GM21576 (cell line): ENCODE measurements around the gene OR3A2.
"Not testable (repeated sequence)": the region's sequence is repeated elsewhere in the genome, so short reads cannot be mapped to it uniquely, and the experiment has no call there.

Experiments
- ATAC-seq: cut with Tn5 transposase; IDR thresholded peaks from one replicate; pipeline ENCODE4 v1.9.1; 2021; ENCODE audit warnings: mild to moderate bottlenecking, moderate library complexity; ENCODE audit not compliant: unreplicated experiment

Gene OR3A2

DNA sequence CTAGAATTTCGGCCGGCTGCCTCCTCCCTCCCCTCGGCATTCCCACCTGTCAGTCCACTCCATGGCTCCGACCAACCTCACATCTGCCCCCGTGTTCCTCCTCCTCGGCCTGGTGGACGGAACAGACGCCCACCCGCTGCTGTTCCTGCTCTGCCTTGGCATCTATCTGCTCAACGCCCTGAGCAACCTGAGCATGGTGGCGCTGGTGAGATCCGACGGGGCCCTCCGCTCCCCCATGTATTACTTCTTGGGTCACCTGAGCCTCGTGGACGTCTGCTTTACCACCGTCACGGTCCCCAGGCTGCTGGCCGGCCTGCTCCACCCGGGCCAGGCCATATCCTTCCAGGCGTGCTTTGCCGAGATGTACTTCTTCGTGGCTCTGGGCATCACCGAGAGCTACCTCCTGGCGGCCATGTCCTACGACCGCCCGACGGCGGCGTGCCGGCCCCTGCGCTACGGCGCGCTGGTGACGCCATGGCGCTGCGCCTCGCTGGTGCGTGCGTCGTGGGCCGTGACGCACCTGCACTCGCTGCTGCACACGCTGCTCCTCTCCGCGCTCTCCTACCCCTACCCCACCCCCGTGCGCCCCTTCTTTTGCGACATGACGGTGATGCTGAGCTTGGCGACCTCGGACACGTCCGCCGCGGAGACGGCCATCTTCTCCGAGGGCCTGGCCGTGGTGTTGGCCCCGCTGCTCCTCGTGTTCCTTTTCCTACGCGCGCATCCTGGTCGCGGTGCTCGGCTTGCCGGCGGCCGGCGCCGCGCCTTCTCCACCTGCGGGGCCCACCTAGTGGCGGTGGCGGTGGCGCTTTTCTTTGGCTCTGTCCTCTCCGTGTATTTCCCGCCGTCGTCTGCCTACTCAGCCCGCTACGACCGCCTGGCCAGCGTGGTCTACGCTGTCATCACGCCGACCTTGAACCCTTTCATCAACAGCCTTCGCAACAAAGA lies at the start of gene OR3A2:
Gene OR3A2 (minus strand): TSS at position 440 of the 948 bp plus-strand sequence.
- no peak for ATAC-seq

GRCh38 chr17:3433741-3434140 lies 47.6 kb upstream of the OR3A2 start, which contains the start of gene OR1E2:
OR1E2 (minus strand) TSS chr17:3433841; CDS start chr17:3433841, 0 bp downstream.
- ATAC-seq = no peak

DNA sequence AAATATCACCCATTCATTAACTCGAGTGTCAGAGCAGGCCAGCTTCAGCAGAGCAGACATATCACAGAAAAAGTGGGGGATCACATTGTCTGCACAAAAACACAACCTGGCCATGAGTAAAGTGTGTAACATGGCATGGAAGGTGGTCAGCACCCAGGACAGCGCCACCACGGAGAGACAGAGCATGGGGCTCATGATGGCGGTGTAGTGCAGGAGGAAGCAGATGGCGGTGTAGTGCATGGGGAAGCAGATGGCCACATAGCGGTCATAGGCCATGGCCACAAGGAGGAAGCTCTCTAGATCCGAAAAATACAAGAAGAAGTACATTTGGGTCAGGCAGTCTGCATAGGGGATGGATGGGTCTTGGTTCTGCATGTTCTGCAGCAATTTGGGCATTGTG lies 47.1 kb upstream of the OR3A2 start:
- not testable (repeated sequence) for ATAC-seq

DNA sequence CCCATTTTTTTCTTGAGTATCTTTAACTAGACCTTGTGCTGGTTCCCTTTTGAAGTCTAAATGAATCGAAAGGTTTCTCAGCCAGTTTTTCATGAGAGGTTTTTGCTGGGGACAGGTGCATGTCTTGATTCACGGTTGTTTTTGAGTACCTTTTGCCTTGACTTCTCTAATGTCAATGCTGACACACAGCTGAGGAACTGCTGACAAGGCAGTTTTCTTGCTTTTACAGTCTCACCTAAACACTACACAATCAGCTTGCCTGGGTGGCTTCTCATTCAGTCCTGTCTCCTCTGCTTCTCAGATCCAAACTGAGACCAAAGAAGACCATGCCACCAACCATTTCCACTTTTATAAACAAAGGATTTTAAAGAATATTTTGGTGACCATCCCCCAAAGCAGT lies 32.1 kb upstream of the OR3A2 start:
- no peak for ATAC-seq

GRCh38 chr17:3415610-3416009 lies 29.5 kb upstream of the OR3A2 start:
- no peak for ATAC-seq

DNA sequence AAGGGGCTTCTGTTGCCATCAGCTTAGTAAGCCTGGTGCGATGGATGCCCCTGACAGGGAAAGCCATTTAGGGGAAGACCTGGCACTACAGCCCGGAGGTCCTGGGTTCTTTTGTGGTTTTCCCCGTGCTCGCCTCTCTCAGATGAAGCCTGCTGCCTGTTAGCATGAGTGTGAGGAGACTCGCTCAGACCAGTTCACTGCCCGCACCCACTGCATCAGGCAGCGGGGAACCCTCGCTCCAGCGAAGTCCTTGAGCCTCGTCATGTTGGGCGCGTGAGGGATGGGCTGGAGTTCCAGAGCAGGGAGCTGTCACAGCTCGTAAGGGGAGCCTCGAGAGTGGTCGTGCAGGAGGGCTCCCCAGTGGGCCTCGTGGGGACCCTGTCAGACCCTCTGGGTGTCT lies 26.1 kb upstream of the OR3A2 start:
- ATAC-seq = not testable (repeated sequence)

GRCh38 chr17:3411070-3411469 lies 25.0 kb upstream of the OR3A2 start, which contains the start of gene OR3A3:
OR3A3 (plus strand) TSS chr17:3411370.
- ATAC-seq = no peak

GRCh38 chr17:3403856-3404255 lies 17.7 kb upstream of the OR3A2 start:
- ATAC-seq = not testable (repeated sequence)

DNA sequence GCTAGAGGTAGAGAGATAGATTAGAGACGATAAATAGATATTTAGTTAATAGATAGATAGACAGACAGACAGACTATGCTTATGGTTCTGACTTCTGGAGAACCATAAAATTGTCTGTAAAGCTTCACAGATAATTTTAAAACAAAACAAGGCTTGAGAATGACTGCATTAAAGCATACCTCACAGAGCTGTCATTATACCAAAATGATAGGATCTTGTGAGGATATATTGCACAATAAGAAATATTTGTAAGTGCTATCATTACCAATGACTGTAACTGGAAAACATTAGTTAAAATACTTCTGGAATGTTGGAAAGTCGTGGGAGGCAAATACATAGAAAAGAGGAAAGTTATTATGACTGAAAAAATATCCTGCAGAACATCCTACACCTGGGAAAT lies 15.7 kb upstream of the OR3A2 start:
- no peak for ATAC-seq

GRCh38 chr17:3400055-3400454 lies 13.9 kb upstream of the OR3A2 start:
- ATAC-seq = no peak

GRCh38 chr17:3398310-3398709 lies 12.2 kb upstream of the OR3A2 start, which contains the start of gene OR1E1:
OR1E1 (minus strand) TSS chr17:3398410; CDS start chr17:3398410, 0 bp downstream.
- no peak for ATAC-seq

DNA sequence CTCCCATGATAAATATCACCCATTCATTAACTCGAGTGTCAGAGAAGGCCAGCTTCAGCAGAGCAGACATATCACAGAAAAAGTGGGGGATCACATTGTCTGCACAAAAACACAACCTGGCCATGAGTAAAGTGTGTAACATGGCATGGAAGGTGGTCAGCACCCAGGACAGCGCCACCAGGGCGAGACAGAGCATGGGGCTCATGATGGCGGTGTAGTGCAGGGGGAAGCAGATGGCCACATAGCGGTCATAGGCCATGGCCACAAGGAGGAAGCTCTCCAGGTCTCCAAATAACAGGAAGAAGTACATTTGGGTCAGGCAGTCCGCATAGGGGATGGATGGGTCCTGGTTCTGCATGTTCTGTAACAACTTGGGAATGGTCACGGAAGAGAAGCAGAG lies 11.7 kb upstream of the OR3A2 start:
- ATAC-seq = not testable (repeated sequence)

GRCh38 chr17:3389791-3390190 lies 3.7 kb upstream of the OR3A2 start:
- no peak for ATAC-seq

GRCh38 chr17:3381957-3382356 lies 4.2 kb downstream of the OR3A2 start:
- ATAC-seq = no peak

GRCh38 chr17:3378321-3378720 lies 7.8 kb downstream of the OR3A2 start:
- no peak for ATAC-seq

GRCh38 chr17:3371167-3371566 lies 14.9 kb downstream of the OR3A2 start:
- ATAC-seq = not testable (repeated sequence)

DNA sequence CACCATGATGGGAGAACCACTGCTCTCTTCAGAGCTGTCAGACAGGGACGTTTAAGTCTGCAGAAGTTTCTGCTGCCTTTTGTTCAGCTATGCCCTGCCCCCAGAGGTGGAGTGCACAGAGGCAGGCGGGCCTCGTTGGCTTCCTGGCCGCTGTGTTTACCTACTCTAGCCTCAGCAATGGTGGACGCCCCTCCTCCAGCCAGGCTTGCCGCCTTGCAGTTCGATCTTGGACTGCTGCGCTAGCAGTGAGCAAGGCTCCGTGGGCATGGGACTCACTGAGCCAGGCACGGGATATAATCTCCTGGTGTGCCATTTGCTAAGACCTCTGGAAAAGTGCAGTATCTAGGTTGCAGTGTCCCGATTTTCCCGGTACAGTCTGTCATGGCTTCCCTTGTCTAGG lies 43.3 kb downstream of the OR3A2 start:
- ATAC-seq = not testable (repeated sequence)

DNA sequence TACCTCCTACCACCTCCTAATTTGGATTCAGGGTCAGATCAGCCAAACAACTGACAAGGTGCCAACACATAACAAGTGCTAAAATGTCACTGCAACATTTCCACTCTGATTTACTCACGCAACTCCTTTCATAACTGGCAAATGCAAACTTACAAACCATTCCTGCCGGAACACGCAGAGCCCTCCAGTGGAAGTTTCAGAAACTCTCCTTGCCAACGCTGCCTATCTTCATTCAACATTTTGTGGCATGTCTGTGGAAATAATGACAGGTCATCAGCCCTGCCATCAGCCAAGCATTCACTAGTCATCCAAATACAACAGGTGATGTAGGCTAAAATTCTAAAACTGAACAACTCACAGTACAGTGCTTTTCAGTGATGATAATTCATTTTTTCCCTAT lies 50.2 kb downstream of the OR3A2 start:
- no peak for ATAC-seq

DNA sequence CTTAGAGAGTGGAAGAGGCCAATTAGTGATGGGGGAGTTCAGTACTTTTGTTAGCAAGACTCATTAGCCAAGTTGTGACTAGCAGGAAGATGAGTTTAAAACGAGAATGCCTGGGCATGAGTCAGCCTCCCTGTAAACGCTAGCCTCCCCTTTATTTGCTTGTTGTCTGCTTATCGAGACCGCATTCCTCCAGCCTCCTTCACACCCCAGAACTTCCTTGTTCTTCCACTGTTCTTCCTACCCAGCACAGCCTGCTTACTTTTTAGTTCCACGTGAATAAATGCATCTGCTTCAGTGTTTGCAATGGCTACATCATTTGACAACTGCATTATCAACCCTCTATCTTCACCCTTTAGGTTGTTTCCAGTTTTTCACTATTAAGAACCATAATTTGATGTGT lies 67.8 kb downstream of the OR3A2 start:
- no peak for ATAC-seq

- ATAC-seq = no peak
Measured at GRCh38 chr17:3316836-3317235, 69.3 kb downstream of the OR3A2 start.

DNA sequence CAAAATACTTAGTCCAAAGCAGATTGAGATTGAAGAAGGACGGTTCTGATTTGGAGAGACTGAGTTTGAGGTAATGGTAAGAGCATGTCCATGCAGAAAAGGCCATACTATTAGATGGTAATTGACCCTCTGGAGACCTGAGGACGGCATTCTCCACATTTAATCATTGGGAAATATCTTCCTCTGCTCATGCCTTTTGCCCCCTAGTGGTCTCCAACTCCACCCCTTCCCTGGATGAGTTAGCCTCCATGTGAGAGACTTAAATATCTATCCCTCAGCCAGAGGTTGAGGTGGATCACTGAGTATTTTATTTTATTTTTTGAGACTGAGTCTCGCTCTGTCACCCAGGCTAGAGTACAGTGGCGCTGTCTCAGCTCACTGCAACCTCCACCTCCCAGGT lies 77.5 kb downstream of the OR3A2 start:
- ATAC-seq = no peak

GRCh38 chr17:3298260-3298659 lies 87.8 kb downstream of the OR3A2 start, which contains the start of gene OR3A1:
OR3A1 (minus strand) TSS chr17:3298360; CDS start chr17:3292582, 5,778 bp downstream.
- no peak for ATAC-seq
